IMR-90 (cell line): ENCODE measurements around the gene FOLR2. TPM values are rescaled to one million over a fixed set of nuclear protein-coding genes. Genes with fewer than 3 reads are reported as not detected.

Source experiments
- ATAC-seq: fragments of 200-7000 bp; cut with Tn5 transposase; 2 replicates; pipeline ENCODE4 v1.9.1; 2020; ENCODE audit warnings: low read depth, mild to moderate bottlenecking, moderate library complexity
- BruUV-seq: library from RNA; stranded (reverse); fragments of 400-500 nt; replicated peaks from 2 replicates; lab custom pipeline; 2021; lab: Mats Ljungman, UMichigan
- CTCF ChIA-PET: fragments of 300-600 bp; formaldehyde crosslinking; extraction: SDS; loops from one replicate; lab custom pipeline; 2021; ENCODE audit warnings: antibody characterized with exemption; lab: Yijun Ruan, JAX
- POLR2A ChIA-PET: fragments of 300-600 bp; sonication (Branson Sonifier 250); formaldehyde crosslinking; loops from one replicate; lab custom pipeline; 2022; ENCODE audit warnings: antibody characterized with exemption; ENCODE audit not compliant: unreplicated experiment; lab: Charles Lee
- DNase-seq: peaks from one replicate; pipeline ENCODE4 v3.0.0; 2013
- H2AFZ ChIP-seq: replicated peaks from 2 replicates; pipeline ENCODE3; 2013; ENCODE audit warnings: low read length, mild to moderate bottlenecking; ENCODE audit not compliant: poor library complexity
- H2AK5ac ChIP-seq: 2 replicates; pipeline ENCODE4 v1.6.1; 2013; ENCODE audit warnings: low read depth, low read length, inconsistent platforms
- H2AK9ac ChIP-seq: replicated peaks from 2 replicates; pipeline ENCODE3; 2013; ENCODE audit warnings: mild to moderate bottlenecking, low read depth, low read length, moderate library complexity; ENCODE audit not compliant: poor library complexity
- H2BK120ac ChIP-seq: 2 replicates; pipeline ENCODE4 v1.6.1; 2013; ENCODE audit warnings: low read depth, low read length, inconsistent platforms
- H2BK15ac ChIP-seq: 3 replicates; pipeline ENCODE4 v1.6.1; 2013; ENCODE audit warnings: low read depth, low read length, inconsistent platforms
- H2BK20ac ChIP-seq: 2 replicates; pipeline ENCODE4 v1.6.1; 2013; ENCODE audit warnings: low read depth, mild to moderate bottlenecking, inconsistent platforms, low read length, moderate library complexity
- H2BK5ac ChIP-seq: 2 replicates; pipeline ENCODE4 v1.6.1; 2013; ENCODE audit warnings: mild to moderate bottlenecking, low read depth, low read length, inconsistent platforms; ENCODE audit not compliant: poor library complexity, severe bottlenecking
- H3K14ac ChIP-seq: replicated peaks from 2 replicates; pipeline ENCODE4 v1.6.1; 2013; ENCODE audit warnings: low read depth, low read length, inconsistent platforms
- H3K18ac ChIP-seq: 2 replicates; pipeline ENCODE4 v1.6.1; 2013; ENCODE audit warnings: low read depth, low read length, control low read depth
- H3K23ac ChIP-seq: 2 replicates; pipeline ENCODE4 v1.6.1; 2013; ENCODE audit warnings: low read depth, low read length, inconsistent platforms
- H3K27ac ChIP-seq: 2 replicates; pipeline ENCODE4 v1.5.1; 2013; ENCODE audit warnings: mild to moderate bottlenecking, control low read depth, low read length; ENCODE audit not compliant: insufficient read depth
- H3K27me3 ChIP-seq: 2 replicates; pipeline ENCODE4 v1.6.1; 2013; ENCODE audit warnings: low read length; ENCODE audit not compliant: control insufficient read depth, insufficient read depth
- H3K36me3 ChIP-seq: 2 replicates; pipeline ENCODE4 v1.6.1; 2013; ENCODE audit warnings: low read length, mixed read lengths; ENCODE audit not compliant: control insufficient read depth, insufficient read depth
- H3K4ac ChIP-seq: 2 replicates; pipeline ENCODE4 v1.6.1; 2013; ENCODE audit warnings: low read depth, low read length, inconsistent platforms
- H3K4me1 ChIP-seq: 2 replicates; pipeline ENCODE4 v1.6.1; 2013; ENCODE audit warnings: low read length, mixed read lengths; ENCODE audit not compliant: control insufficient read depth, insufficient read depth
- H3K4me2 ChIP-seq: 2 replicates; pipeline ENCODE4 v1.6.1; 2013; ENCODE audit warnings: low read depth, mild to moderate bottlenecking, control low read depth, low read length, moderate library complexity
- H3K4me3 ChIP-seq: 2 replicates; pipeline ENCODE4 v1.5.1; 2013; ENCODE audit warnings: low read depth, mild to moderate bottlenecking, control low read depth, low read length, moderate library complexity; ENCODE audit not compliant: insufficient read depth
- H3K56ac ChIP-seq: 2 replicates; pipeline ENCODE4 v1.6.1; 2013; ENCODE audit warnings: low read length, inconsistent platforms; ENCODE audit not compliant: insufficient read depth; ENCODE audit errors: extremely low read depth
- H3K79me1 ChIP-seq, 2 experiments: 2 replicates each; pipeline ENCODE4 v1.6.1; 2013; ENCODE audit warnings: low read length in 2 of 2, inconsistent platforms in 1 of 2, low read depth in 1 of 2
- H3K9ac ChIP-seq: 2 replicates; pipeline ENCODE4 v1.6.1; 2013; ENCODE audit warnings: low read depth, low read length, control low read depth
- H3K9me1 ChIP-seq: 2 replicates; pipeline ENCODE4 v1.6.1; 2013; ENCODE audit warnings: low read length, inconsistent platforms; ENCODE audit not compliant: insufficient read depth
- H3K9me3 ChIP-seq: 2 replicates; pipeline ENCODE4 v1.6.1; 2013; ENCODE audit warnings: low read length; ENCODE audit not compliant: control insufficient read depth, insufficient read depth
- H4K20me1 ChIP-seq: 2 replicates; pipeline ENCODE4 v1.6.1; 2013; ENCODE audit warnings: low read length, inconsistent platforms; ENCODE audit not compliant: insufficient read depth
- H4K5ac ChIP-seq: 2 replicates; pipeline ENCODE4 v1.6.1; 2013; ENCODE audit warnings: mild to moderate bottlenecking, low read depth, low read length, control low read depth
- H4K8ac ChIP-seq, 2 experiments: 2 replicates each; pipeline ENCODE4 v1.6.1; 2013; ENCODE audit warnings: low read depth in 2 of 2, low read length in 2 of 2, control low read depth in 1 of 2, inconsistent platforms in 1 of 2
- H4K91ac ChIP-seq: 2 replicates; pipeline ENCODE4 v1.6.1; 2013; ENCODE audit warnings: low read depth, low read length, inconsistent platforms; ENCODE audit not compliant: insufficient read depth
- NFE2L2 ChIP-seq: fragments of 150-350 bp; IDR thresholded peaks from 2 replicates; pipeline ENCODE4 v1.6.1; 2016; ENCODE audit warnings: low read depth, mild to moderate bottlenecking, low read length
- SMC3 ChIP-seq: fragments of 150-350 bp; IDR thresholded peaks from 2 replicates; pipeline ENCODE4 v1.6.1; 2016; ENCODE audit warnings: low read depth, mild to moderate bottlenecking, antibody characterized with exemption, low read length, moderate library complexity
- WGBS, 2 experiments: methylation state at CpG; one replicate each; pipeline versions ENCODE4 v1.1.5 to v1.1.7; 2013; ENCODE audit warnings: missing lambda C conversion rate in 2 of 2; ENCODE audit not compliant: insufficient read length in 1 of 2; ENCODE audit errors: extremely low coverage in 2 of 2; 5-methylcytosine and 5-hydroxymethylcytosine counted together
- dilution Hi-C: fragments of 300-500 bp; cut with HindIII; formaldehyde crosslinking; loops from one replicate; pipeline ENCODE4 v1.14.3; 2018; ENCODE audit warnings: low sequenced_read_pairs; ENCODE audit not compliant: unreplicated experiment
- in situ Hi-C: fragments of 300-500 bp; cut with MboI; formaldehyde crosslinking; loops from 3 replicates; pipeline ENCODE4 v1.14.3; 2019; ENCODE audit warnings: low sequenced_read_pairs, inconsistent platforms, mixed read lengths
- intact Hi-C: fragments of 100-400 bp; cut with micrococcal nuclease; formaldehyde crosslinking; loops from 2 replicates; pipeline ENCODE4 v1.10.0; 2022
- polyA plus RNA-seq, 3 experiments: library from polyadenylated mRNA; depleted of rRNA; stranded (reverse); fragments of >200 nt; gene quantifications; 2 replicates each; pipeline ENCODE4 v1.2.3, GENCODE V29; 2012; ENCODE audit warnings: low replicate concordance in 1 of 3
- total RNA-seq: library from RNA; depleted of rRNA; stranded (reverse); fragments of >200 nt; gene quantifications from 2 replicates; pipeline ENCODE4 v1.2.3, GENCODE V29; 2012

The FOLR2 gene
- total and polyA plus RNA-seq, 2 of the 4 experiments (the other 2 are of a cell fraction): not detected

DNA sequence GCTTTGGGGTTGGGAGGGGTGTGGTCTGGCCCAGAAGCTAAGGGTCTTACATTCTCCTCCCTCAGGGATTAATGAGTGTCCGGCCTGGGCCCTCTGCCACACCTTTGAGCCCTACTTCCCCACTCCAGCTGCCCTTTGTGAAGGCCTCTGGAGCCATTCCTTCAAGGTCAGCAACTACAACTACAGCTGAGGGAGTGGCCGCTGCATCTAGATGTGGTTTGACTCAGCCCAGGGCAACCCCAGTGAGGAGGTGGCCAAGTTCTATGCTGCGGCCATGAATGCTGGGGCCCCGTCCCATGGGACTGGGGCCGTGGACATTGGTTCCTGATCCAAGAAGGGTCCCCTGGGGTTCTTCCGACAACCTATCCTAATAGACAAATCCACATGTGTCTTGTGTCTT is 38.9 kb upstream of the FOLR2 start:
- Histone ChIP-seq H3K27me3 (no peaks in the 10 kb centered on the region; the same call in 1 of the 2 replicates), H4K20me1 (no peaks in the 10 kb centered on the region), H2BK20ac (no peak overlapping the region), H2AK5ac (no peak overlapping the region), H2AFZ (no peak overlapping the region), H2BK5ac (no peak overlapping the region), H3K18ac (no peak overlapping the region), H4K5ac (no peak overlapping the region), H3K36me3 (no peaks in the 10 kb centered on the region), H3K79me1 (no peaks in the 10 kb centered on the region), H3K4ac (no peak overlapping the region), H2BK15ac (no peak overlapping the region), H3K9me3 (no peaks in the 10 kb centered on the region), H2BK120ac (no peak overlapping the region; the same call in 1 of the 2 replicates), H3K9me1 (peaks cover 5% of the 10 kb centered on the region; the same call in 1 of the 2 replicates), H3K23ac (no peak overlapping the region), H4K91ac (no peak overlapping the region), H3K9ac (no peak overlapping the region), H3K4me3 (no peak overlapping the region), H3K27ac (no peak overlapping the region), H3K56ac (no peak overlapping the region), H3K14ac (no peak overlapping the region), H3K4me2 (no peak overlapping the region), H2AK9ac (no peak overlapping the region), H4K8ac (no peak overlapping the region), H3K4me1 (peaks cover 5% of the 10 kb centered on the region)
- CTCF ChIA-PET: no interaction called here
- intact Hi-C loops: no loop called here
- POLR2A ChIA-PET: no interaction called here
- in situ Hi-C loops: no loop called here
- dilution Hi-C loops: no loop called here
- DNase-seq (no peak), ATAC-seq (no peak)
- no peak for TF ChIP-seq SMC3
- TF ChIP-seq NFE2L2: no peak
- no TSS peak for BruUV-seq
- no CpG with 5 or more reads among the region's 6 CpGs for WGBS, 2 experiments
